GM12878 (cell line): ENCODE data around the gene TUBB. TPM values are rescaled to one million over a fixed set of nuclear protein-coding genes. Genes with fewer than 3 reads are reported as not detected.

ENCODE experiments used
- BMI1 ChIP-seq: fragments of 450-650 bp; IDR thresholded peaks from 2 replicates; pipeline ENCODE4 v1.6.1; 2016; ENCODE audit warnings: mild to moderate bottlenecking, moderate library complexity, borderline replicate concordance
- ETV6 ChIP-seq, 2 experiments: fragments of 450-650 bp in 1 of 2; IDR thresholded peaks in 1 of 2; conservative IDR thresholded peaks in 1 of 2; 2 replicates each; pipeline ENCODE4 v1.6.1; 2014; ENCODE audit warnings: antibody characterized with exemption in 1 of 2, borderline replicate concordance in 1 of 2, low read depth in 1 of 2, mild to moderate bottlenecking in 1 of 2, moderate library complexity in 1 of 2
- KAT2A ChIP-seq: conservative IDR thresholded peaks from 2 replicates; pipeline ENCODE4 v1.6.1; 2011; ENCODE audit warnings: low read depth, low read length; ENCODE audit not compliant: control insufficient read depth
- MTA2 ChIP-seq: fragments of 450-650 bp; IDR thresholded peaks from 2 replicates; pipeline ENCODE4 v1.6.1; 2016; ENCODE audit warnings: low read depth, mild to moderate bottlenecking, moderate library complexity
- RB1 ChIP-seq: fragments of 450-650 bp; formaldehyde crosslinking; IDR thresholded peaks from 2 replicates; pipeline ENCODE4 v1.6.1; 2017; ENCODE audit warnings: mild to moderate bottlenecking, borderline replicate concordance
- SPI1 ChIP-seq: IDR thresholded peaks from 2 replicates; pipeline ENCODE4 v1.6.1; 2011; ENCODE audit warnings: low read depth, mild to moderate bottlenecking, low read length, moderate library complexity, borderline replicate concordance; ENCODE audit not compliant: insufficient read depth
- TCF7 ChIP-seq: IDR thresholded peaks from 2 replicates; pipeline ENCODE4 v1.6.1; 2014; ENCODE audit warnings: antibody characterized with exemption, borderline replicate concordance
- polyA plus RNA-seq, 11 experiments: library from polyadenylated mRNA; depleted of rRNA in 4 of 11; unstranded in 6 of 11; stranded (reverse) in 5 of 11; fragments of >200 nt; fragmentation: Nextera tagmentation in 4 of 11; fragmentation: Illumina TruSeq in 1 of 11; extraction: Ambion mirVana in 4 of 11; extraction: Trizol in 1 of 11; gene quantifications; 1 replicate in 1 of 11; 2 replicates in 10 of 11; pipeline versions ENCODE4 v1.2.1 to v1.2.3, GENCODE V29; 2011 to 2016; ENCODE audit warnings: inconsistent platforms in 2 of 11, missing spikeins in 2 of 11, low read depth in 1 of 11
- total RNA-seq, 4 experiments: library from RNA; depleted of rRNA in 3 of 4; stranded (reverse); fragments of >200 nt in 3 of 4; fragmentation: Illumina TruSeq in 1 of 4; extraction: Trizol in 1 of 4; gene quantifications; 2 replicates each; pipeline versions ENCODE4 v1.2.1 to v1.2.3, GENCODE V29; 2013 to 2021
- TF ChIP-seq, protein P1 (sequence below): fragments of 450-650 bp; IDR thresholded peaks from 2 replicates; pipeline ENCODE4 v1.6.1; 2016; ENCODE audit warnings: mild to moderate bottlenecking, moderate library complexity, borderline replicate concordance
- TF ChIP-seq, protein P2 (sequence below): IDR thresholded peaks from 2 replicates; pipeline ENCODE4 v1.6.1; 2012; ENCODE audit warnings: low read depth, low read length, improper control_type of control experiment
- TF ChIP-seq, protein P3 (sequence below): fragments of 450-650 bp; IDR thresholded peaks from 2 replicates; pipeline ENCODE4 v1.6.1; 2016; ENCODE audit warnings: mild to moderate bottlenecking
- TF ChIP-seq, protein P4 (sequence below): fragments of 150-350 bp; IDR thresholded peaks from 2 replicates; pipeline ENCODE4 v1.6.1; 2016; ENCODE audit warnings: low read depth, low read length
- TF ChIP-seq, protein P5 (sequence below): fragments of 450-650 bp; formaldehyde crosslinking; IDR thresholded peaks from 2 replicates; pipeline ENCODE4 v1.4.0; 2022; ENCODE audit warnings: mild to moderate bottlenecking, moderate library complexity
- TF ChIP-seq, protein P6 (sequence below): IDR thresholded peaks from 2 replicates; pipeline ENCODE4 v1.6.1; 2012; ENCODE audit warnings: low read depth, low read length, improper control_type of control experiment

Gene TUBB
- total and polyA plus RNA-seq, 10 of the 15 experiments (the other 5 are each of a cell fraction or from before 2014, with no cell fraction given): 1,039 to 3,052 (median 1,656) TPM

DNA sequence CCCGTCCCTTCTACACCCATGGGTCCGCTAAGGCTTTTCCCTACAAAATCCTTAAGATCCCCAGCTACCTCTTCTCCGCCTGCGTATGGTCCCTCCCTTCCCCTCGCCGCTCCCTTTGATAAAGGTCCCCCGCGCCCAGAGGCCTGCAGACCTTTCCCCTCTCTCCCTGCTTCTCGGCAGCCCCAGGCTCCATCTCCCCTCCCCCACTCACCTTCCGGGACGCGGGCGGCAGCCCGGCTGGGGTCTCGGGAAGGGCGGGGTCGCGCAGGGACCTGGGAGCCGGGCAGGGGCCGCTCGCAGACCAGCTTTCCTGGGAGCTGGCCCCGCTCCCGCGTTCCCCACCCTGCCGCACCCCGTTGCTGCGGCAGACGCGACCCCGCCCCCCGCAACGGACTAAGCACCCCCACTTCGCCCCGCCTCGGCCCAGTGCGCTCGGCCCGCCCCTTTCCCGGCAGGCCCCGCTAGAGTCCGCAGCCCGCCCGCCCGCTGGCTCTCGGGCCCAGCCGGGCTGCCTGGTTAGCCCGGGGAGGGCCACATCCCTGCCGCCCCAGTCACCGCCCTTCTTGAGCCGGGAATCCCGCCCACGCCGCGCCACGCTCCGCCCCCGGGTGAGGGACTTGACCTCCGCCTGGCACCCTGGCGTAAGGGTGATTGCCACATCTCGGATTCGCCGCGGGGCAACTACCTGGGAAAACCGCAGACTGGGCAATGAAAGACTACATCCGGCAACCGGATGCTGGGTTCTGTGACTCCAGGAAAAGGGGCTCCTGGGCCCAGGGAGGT, 22.4 kb downstream of the TUBB start, which contains the start of gene FLOT1 (continued):
- TF ChIP-seq, protein P1, sequence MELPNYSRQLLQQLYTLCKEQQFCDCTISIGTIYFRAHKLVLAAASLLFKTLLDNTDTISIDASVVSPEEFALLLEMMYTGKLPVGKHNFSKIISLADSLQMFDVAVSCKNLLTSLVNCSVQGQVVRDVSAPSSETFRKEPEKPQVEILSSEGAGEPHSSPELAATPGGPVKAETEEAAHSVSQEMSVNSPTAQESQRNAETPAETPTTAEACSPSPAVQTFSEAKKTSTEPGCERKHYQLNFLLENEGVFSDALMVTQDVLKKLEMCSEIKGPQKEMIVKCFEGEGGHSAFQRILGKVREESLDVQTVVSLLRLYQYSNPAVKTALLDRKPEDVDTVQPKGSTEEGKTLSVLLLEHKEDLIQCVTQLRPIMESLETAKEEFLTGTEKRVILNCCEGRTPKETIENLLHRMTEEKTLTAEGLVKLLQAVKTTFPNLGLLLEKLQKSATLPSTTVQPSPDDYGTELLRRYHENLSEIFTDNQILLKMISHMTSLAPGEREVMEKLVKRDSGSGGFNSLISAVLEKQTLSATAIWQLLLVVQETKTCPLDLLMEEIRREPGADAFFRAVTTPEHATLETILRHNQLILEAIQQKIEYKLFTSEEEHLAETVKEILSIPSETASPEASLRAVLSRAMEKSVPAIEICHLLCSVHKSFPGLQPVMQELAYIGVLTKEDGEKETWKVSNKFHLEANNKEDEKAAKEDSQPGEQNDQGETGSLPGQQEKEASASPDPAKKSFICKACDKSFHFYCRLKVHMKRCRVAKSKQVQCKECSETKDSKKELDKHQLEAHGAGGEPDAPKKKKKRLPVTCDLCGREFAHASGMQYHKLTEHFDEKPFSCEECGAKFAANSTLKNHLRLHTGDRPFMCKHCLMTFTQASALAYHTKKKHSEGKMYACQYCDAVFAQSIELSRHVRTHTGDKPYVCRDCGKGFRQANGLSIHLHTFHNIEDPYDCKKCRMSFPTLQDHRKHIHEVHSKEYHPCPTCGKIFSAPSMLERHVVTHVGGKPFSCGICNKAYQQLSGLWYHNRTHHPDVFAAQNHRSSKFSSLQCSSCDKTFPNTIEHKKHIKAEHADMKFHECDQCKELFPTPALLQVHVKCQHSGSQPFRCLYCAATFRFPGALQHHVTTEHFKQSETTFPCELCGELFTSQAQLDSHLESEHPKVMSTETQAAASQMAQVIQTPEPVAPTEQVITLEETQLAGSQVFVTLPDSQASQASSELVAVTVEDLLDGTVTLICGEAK: no peak
- TF ChIP-seq SPI1 (no peak), RB1 (peak; percentile 41; the same call in 1 of the 2 replicates), ETV6 (conservative IDR thresholded peaks at IDR 0.05 in 1 of 2, IDR thresholded peaks at IDR 0.05 in 1 of 2; ENCODE audit: borderline replicate concordance in 1 of 2, low read depth in 1 of 2) (no peak), KAT2A (no peak), TCF7 (no peak), MTA2 (peak; percentile 31; the same call in 1 of the 2 replicates), BMI1 (0 out of 2 replicates have a peak, but pooled peaks have one; percentile 14)
- TF ChIP-seq, protein P2, sequence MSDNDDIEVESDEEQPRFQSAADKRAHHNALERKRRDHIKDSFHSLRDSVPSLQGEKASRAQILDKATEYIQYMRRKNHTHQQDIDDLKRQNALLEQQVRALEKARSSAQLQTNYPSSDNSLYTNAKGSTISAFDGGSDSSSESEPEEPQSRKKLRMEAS: no peak
- TF ChIP-seq, protein P3, sequence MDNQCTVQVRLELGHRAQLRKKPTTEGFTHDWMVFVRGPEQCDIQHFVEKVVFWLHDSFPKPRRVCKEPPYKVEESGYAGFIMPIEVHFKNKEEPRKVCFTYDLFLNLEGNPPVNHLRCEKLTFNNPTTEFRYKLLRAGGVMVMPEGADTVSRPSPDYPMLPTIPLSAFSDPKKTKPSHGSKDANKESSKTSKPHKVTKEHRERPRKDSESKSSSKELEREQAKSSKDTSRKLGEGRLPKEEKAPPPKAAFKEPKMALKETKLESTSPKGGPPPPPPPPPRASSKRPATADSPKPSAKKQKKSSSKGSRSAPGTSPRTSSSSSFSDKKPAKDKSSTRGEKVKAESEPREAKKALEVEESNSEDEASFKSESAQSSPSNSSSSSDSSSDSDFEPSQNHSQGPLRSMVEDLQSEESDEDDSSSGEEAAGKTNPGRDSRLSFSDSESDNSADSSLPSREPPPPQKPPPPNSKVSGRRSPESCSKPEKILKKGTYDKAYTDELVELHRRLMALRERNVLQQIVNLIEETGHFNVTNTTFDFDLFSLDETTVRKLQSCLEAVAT: no peak; the same call in 1 of the 2 replicates
- TF ChIP-seq, protein P4, sequence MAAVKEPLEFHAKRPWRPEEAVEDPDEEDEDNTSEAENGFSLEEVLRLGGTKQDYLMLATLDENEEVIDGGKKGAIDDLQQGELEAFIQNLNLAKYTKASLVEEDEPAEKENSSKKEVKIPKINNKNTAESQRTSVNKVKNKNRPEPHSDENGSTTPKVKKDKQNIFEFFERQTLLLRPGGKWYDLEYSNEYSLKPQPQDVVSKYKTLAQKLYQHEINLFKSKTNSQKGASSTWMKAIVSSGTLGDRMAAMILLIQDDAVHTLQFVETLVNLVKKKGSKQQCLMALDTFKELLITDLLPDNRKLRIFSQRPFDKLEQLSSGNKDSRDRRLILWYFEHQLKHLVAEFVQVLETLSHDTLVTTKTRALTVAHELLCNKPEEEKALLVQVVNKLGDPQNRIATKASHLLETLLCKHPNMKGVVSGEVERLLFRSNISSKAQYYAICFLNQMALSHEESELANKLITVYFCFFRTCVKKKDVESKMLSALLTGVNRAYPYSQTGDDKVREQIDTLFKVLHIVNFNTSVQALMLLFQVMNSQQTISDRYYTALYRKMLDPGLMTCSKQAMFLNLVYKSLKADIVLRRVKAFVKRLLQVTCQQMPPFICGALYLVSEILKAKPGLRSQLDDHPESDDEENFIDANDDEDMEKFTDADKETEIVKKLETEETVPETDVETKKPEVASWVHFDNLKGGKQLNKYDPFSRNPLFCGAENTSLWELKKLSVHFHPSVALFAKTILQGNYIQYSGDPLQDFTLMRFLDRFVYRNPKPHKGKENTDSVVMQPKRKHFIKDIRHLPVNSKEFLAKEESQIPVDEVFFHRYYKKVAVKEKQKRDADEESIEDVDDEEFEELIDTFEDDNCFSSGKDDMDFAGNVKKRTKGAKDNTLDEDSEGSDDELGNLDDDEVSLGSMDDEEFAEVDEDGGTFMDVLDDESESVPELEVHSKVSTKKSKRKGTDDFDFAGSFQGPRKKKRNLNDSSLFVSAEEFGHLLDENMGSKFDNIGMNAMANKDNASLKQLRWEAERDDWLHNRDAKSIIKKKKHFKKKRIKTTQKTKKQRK: no peak
- TF ChIP-seq, protein P5, sequence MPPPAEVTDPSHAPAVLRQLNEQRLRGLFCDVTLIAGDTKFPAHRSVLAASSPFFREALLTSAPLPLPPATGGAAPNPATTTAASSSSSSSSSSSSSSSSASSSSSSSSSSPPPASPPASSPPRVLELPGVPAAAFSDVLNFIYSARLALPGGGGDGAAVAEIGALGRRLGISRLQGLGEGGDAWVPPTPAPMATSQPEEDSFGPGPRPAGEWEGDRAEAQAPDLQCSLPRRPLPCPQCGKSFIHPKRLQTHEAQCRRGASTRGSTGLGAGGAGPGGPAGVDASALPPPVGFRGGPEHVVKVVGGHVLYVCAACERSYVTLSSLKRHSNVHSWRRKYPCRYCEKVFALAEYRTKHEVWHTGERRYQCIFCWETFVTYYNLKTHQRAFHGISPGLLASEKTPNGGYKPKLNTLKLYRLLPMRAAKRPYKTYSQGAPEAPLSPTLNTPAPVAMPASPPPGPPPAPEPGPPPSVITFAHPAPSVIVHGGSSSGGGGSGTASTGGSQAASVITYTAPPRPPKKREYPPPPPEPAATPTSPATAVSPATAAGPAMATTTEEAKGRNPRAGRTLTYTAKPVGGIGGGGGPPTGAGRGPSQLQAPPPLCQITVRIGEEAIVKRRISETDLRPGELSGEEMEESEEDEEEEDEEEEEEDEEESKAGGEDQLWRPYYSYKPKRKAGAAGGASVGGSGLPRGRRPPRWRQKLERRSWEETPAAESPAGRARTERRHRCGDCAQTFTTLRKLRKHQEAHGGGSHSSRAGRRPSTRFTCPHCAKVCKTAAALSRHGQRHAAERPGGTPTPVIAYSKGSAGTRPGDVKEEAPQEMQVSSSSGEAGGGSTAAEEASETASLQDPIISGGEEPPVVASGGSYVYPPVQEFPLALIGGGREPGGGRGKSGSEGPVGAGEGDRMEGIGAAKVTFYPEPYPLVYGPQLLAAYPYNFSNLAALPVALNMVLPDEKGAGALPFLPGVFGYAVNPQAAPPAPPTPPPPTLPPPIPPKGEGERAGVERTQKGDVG (CRISPR knock-in tag): no peak
- TF ChIP-seq, protein P6, sequence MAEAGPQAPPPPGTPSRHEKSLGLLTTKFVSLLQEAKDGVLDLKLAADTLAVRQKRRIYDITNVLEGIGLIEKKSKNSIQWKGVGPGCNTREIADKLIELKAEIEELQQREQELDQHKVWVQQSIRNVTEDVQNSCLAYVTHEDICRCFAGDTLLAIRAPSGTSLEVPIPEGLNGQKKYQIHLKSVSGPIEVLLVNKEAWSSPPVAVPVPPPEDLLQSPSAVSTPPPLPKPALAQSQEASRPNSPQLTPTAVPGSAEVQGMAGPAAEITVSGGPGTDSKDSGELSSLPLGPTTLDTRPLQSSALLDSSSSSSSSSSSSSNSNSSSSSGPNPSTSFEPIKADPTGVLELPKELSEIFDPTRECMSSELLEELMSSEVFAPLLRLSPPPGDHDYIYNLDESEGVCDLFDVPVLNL: no peak
